K562 (cell line): ENCODE results near the gene WDR86.

Experiments
- CTCF ChIP-seq, 3 experiments: IDR thresholded peaks in 2 of 3; conservative IDR thresholded peaks in 1 of 3; 2 replicates each; pipeline ENCODE4 v1.5.1; 2011 to 2012; ENCODE audit warnings: low read length in 3 of 3, mild to moderate bottlenecking in 3 of 3, control low read depth in 2 of 3, improper control_type of control experiment in 1 of 3, inconsistent platforms in 1 of 3, low read depth in 1 of 3, mixed read lengths in 1 of 3, moderate library complexity in 1 of 3; ENCODE audit not compliant: insufficient read depth in 2 of 3
- ESRRA ChIP-seq: fragments of 450-650 bp; IDR thresholded peaks from 2 replicates; pipeline ENCODE4 v1.6.1; 2014; ENCODE audit warnings: low read depth, mild to moderate bottlenecking, moderate library complexity, borderline replicate concordance
- GATA2 ChIP-seq: sonication (generic); formaldehyde crosslinking; IDR thresholded peaks from 2 replicates; pipeline ENCODE4 v1.4.0; 2020; ENCODE audit warnings: mild to moderate bottlenecking, missing genetic modification reagents
- ID3 ChIP-seq, 2 experiments: fragments of 250-450 bp in 1 of 2; fragments of 450-650 bp in 1 of 2; sonication (Bioruptor Pico) in 1 of 2; IDR thresholded peaks; 2 replicates each; pipeline versions ENCODE4 v1.6.1 to v1.8.0; 2016 to 2021; ENCODE audit warnings: mild to moderate bottlenecking in 2 of 2, moderate library complexity in 2 of 2, missing compliant biosample characterization in 1 of 2, missing genetic modification characterization in 1 of 2
- NELFE ChIP-seq: IDR thresholded peaks from 2 replicates; pipeline ENCODE4 v1.6.1; 2011; ENCODE audit warnings: mild to moderate bottlenecking; ENCODE audit not compliant: insufficient read depth, insufficient read length
- PML ChIP-seq: IDR thresholded peaks from 2 replicates; pipeline ENCODE4 v1.6.1; 2012; ENCODE audit warnings: low read length, inconsistent platforms
- POLR2AphosphoS5 ChIP-seq: IDR thresholded peaks from 2 replicates; pipeline ENCODE4 v1.6.1; 2011; ENCODE audit warnings: mild to moderate bottlenecking, low read depth, low read length, moderate library complexity; ENCODE audit not compliant: control insufficient read depth, insufficient read depth
- RCOR1 ChIP-seq, 2 experiments: IDR thresholded peaks; 2 replicates each; pipeline ENCODE4 v1.6.1; 2012; ENCODE audit warnings: low read depth in 2 of 2, low read length in 2 of 2, borderline replicate concordance in 1 of 2, improper control_type of control experiment in 1 of 2
- SIRT6 ChIP-seq: IDR thresholded peaks from one replicate; pipeline ENCODE4 v1.6.1; 2012; ENCODE audit warnings: low read depth, mild to moderate bottlenecking, control low read depth, inconsistent platforms, low read length, moderate library complexity
- ZKSCAN3 ChIP-seq: fragments of 250-450 bp; sonication (Bioruptor Pico); IDR thresholded peaks from 2 replicates; pipeline ENCODE4 v1.4.0; 2020

- TF ChIP-seq PML (no peak), NELFE (no peak), CTCF (IDR thresholded peaks at IDR 0.05 in 2 of 3, conservative IDR thresholded peaks at IDR 0.05 in 1 of 3; ENCODE audit: insufficient read depth in 2 of 3, low read depth in 1 of 3, low read length in 3 of 3) (no peak), ESRRA (no peak), GATA2 (CRISPR knock-in tag) (no peak), ID3 (CRISPR knock-in tag; IDR thresholded peaks at IDR 0.05) (no peak), ID3 (tag; IDR thresholded peaks at IDR 0.05) (no peak), RCOR1 (IDR thresholded peaks at IDR 0.05; ENCODE audit: borderline replicate concordance in 1 of 2, low read depth in 2 of 2, low read length in 2 of 2) (no peak), POLR2AphosphoS5 (no peak), ZKSCAN3 (CRISPR knock-in tag) (no peak), SIRT6 (no peak)
Measured at GRCh38 chr7:151452680-151453325, 43.0 kb upstream of the WDR86 start.
